ENCODE results near the gene RFNG.

- TF ChIP-seq POLR2A (IDR thresholded peaks at IDR 0.05; ENCODE audit: borderline replicate concordance, extremely low read depth, insufficient read depth, insufficient read length) (no peak), CTCF (IDR thresholded peaks at IDR 0.05 in 2 of 3, conservative IDR thresholded peaks at IDR 0.05 in 1 of 3; ENCODE audit: borderline replicate concordance in 1 of 3, insufficient read depth in 1 of 3, low read depth in 2 of 3, low read length in 2 of 3) (no peak), POLR2AphosphoS5 (IDR thresholded peaks at IDR 0.05; ENCODE audit: low read depth, low read length) (no peak), JUND (IDR thresholded peaks at IDR 0.05) (no peak), ATF3 (IDR thresholded peaks at IDR 0.05) (no peak), CEBPB (IDR thresholded peaks at IDR 0.05; ENCODE audit: low read depth) (no peak), EZH2 (IDR thresholded peaks at IDR 0.05) (no peak), MAX (IDR thresholded peaks at IDR 0.05) (no peak), REST (IDR thresholded peaks at IDR 0.05; ENCODE audit: low read depth) (no peak)
Measured at GRCh38 chr17:82081546-82081945, 29.9 kb upstream of the RFNG start.
